HepG2 (cell line): ENCODE results near the gene TMEM134. TPM values are rescaled to one million over a fixed set of nuclear protein-coding genes. Genes with fewer than 3 reads are reported as not detected.

Experiments
- ASH2L ChIP-seq: fragments of 300-600, 200-600 bp; sonication (generic); IDR thresholded peaks from 2 replicates; pipeline ENCODE4 v1.7.0; 2017; ENCODE audit warnings: low read depth, mild to moderate bottlenecking, moderate library complexity, mixed read lengths, low read length; ENCODE audit not compliant: insufficient read length
- BCL6 ChIP-seq: IDR thresholded peaks from 2 replicates; pipeline ENCODE4 v1.6.1; 2016; ENCODE audit warnings: missing genetic modification reagents, missing compliant biosample characterization
- FOXO1 ChIP-seq: sonication (generic); formaldehyde crosslinking; IDR thresholded peaks from 2 replicates; pipeline ENCODE4 v1.4.0; 2020; ENCODE audit warnings: missing genetic modification reagents
- HNF4G ChIP-seq, 2 experiments: sonication (generic) in 1 of 2; formaldehyde crosslinking in 1 of 2; IDR thresholded peaks; 2 replicates each; pipeline versions ENCODE4 v1.4.0 to v1.6.1; 2011 to 2020; ENCODE audit warnings: borderline replicate concordance in 2 of 2, low read depth in 2 of 2, mild to moderate bottlenecking in 2 of 2, low read length in 1 of 2, missing genetic modification reagents in 1 of 2, moderate library complexity in 1 of 2
- HNRNPH1 ChIP-seq: fragments of 200-400 bp; formaldehyde crosslinking; optimal IDR thresholded peaks from 2 replicates; pipeline ENCODE3; 2017; ENCODE audit warnings: mild to moderate bottlenecking, low read depth, low read length
- HNRNPL ChIP-seq: fragments of 200-400 bp; formaldehyde crosslinking; IDR thresholded peaks from 2 replicates; pipeline ENCODE4 v1.6.1; 2017; ENCODE audit warnings: mild to moderate bottlenecking, low read depth, low read length
- MBD4 ChIP-seq: IDR thresholded peaks from 2 replicates; pipeline ENCODE4 v1.6.1; 2012; ENCODE audit warnings: low read length, inconsistent platforms, borderline replicate concordance
- MZF1 ChIP-seq: sonication (generic); formaldehyde crosslinking; IDR thresholded peaks from 2 replicates; pipeline ENCODE4 v1.8.1; 2023; ENCODE audit warnings: mild to moderate bottlenecking, missing genetic modification reagents, borderline replicate concordance
- NFYB ChIP-seq: sonication (generic); formaldehyde crosslinking; IDR thresholded peaks from 2 replicates; pipeline ENCODE4 v1.4.0; 2020; ENCODE audit warnings: missing genetic modification reagents
- PRMT3 ChIP-seq: sonication (generic); formaldehyde crosslinking; IDR thresholded peaks from 2 replicates; pipeline ENCODE4 v1.8.1; 2022; ENCODE audit warnings: low read depth, mild to moderate bottlenecking, moderate library complexity, missing genetic modification reagents, borderline replicate concordance
- RBM22 ChIP-seq: fragments of 200-400 bp; formaldehyde crosslinking; optimal IDR thresholded peaks from 2 replicates; pipeline ENCODE3; 2017; ENCODE audit warnings: mild to moderate bottlenecking, low read length, moderate library complexity
- SCMH1 ChIP-seq: sonication (generic); formaldehyde crosslinking; IDR thresholded peaks from 2 replicates; pipeline ENCODE4 v1.9.0; 2021; ENCODE audit warnings: missing genetic modification reagents, mild to moderate bottlenecking, borderline replicate concordance
- U2AF1 ChIP-seq: fragments of 200-400 bp; formaldehyde crosslinking; optimal IDR thresholded peaks from 2 replicates; pipeline ENCODE3; 2017; ENCODE audit warnings: mild to moderate bottlenecking, low read depth, low read length
- ZFP62 ChIP-seq: sonication (generic); formaldehyde crosslinking; IDR thresholded peaks from 2 replicates; pipeline ENCODE4 v1.4.0; 2020; ENCODE audit warnings: missing genetic modification reagents
- ZNF12 ChIP-seq: sonication (generic); formaldehyde crosslinking; IDR thresholded peaks from 2 replicates; pipeline ENCODE4 v1.5.0; 2020; ENCODE audit warnings: missing genetic modification reagents
- ZNF138 ChIP-seq: sonication (generic); formaldehyde crosslinking; IDR thresholded peaks from 2 replicates; pipeline ENCODE4 v1.5.0; 2020; ENCODE audit warnings: mild to moderate bottlenecking, low read depth, missing genetic modification reagents
- ZNF251 ChIP-seq: sonication (generic); formaldehyde crosslinking; IDR thresholded peaks from 2 replicates; pipeline ENCODE4 v1.9.0; 2021; ENCODE audit warnings: mild to moderate bottlenecking, missing genetic modification reagents
- ZNF615 ChIP-seq: sonication (generic); formaldehyde crosslinking; IDR thresholded peaks from 2 replicates; pipeline ENCODE4 v1.5.0; 2020; ENCODE audit warnings: mild to moderate bottlenecking, missing genetic modification reagents, borderline replicate concordance
- polyA plus RNA-seq, 8 experiments: library from polyadenylated mRNA; depleted of rRNA in 3 of 8; stranded (reverse) in 7 of 8; unstranded in 1 of 8; fragments of >200 nt; fragmentation: Illumina TruSeq in 4 of 8; extraction: Trizol in 4 of 8; gene quantifications; 2 replicates each; pipeline versions ENCODE4 v1.2.1 to v1.2.3, GENCODE V29; 2011 to 2016; ENCODE audit warnings: low read depth in 4 of 8, missing spikeins in 1 of 8, mixed read lengths in 1 of 8; ENCODE audit not compliant: insufficient read depth in 1 of 8
- total RNA-seq, 5 experiments: library from RNA; depleted of rRNA; stranded (reverse); fragments of >200 nt; fragmentation: Illumina TruSeq; extraction: Trizol; gene quantifications; 2 replicates each; pipeline ENCODE4 v1.2.3, GENCODE V29; 2016; ENCODE audit warnings: low read depth in 1 of 5
- TF ChIP-seq, protein P1 (sequence below): sonication (generic); formaldehyde crosslinking; IDR thresholded peaks from 2 replicates; pipeline ENCODE4 v1.4.0; 2020; ENCODE audit warnings: mild to moderate bottlenecking, missing genetic modification reagents
- TF ChIP-seq, protein P2 (sequence below): sonication (generic); formaldehyde crosslinking; IDR thresholded peaks from 2 replicates; pipeline ENCODE4 v1.5.0; 2020; ENCODE audit warnings: missing genetic modification reagents, mild to moderate bottlenecking, borderline replicate concordance
- TF ChIP-seq, protein P3 (sequence below): sonication (generic); formaldehyde crosslinking; IDR thresholded peaks from 2 replicates; pipeline ENCODE4 v1.4.0; 2020; ENCODE audit warnings: missing genetic modification reagents, borderline replicate concordance

Gene TMEM134
- total and polyA plus RNA-seq, 2 of the 13 experiments (the other 11 are each of a cell fraction or from before 2014, with no cell fraction given), result 6.9 to 26.9 TPM

DNA sequence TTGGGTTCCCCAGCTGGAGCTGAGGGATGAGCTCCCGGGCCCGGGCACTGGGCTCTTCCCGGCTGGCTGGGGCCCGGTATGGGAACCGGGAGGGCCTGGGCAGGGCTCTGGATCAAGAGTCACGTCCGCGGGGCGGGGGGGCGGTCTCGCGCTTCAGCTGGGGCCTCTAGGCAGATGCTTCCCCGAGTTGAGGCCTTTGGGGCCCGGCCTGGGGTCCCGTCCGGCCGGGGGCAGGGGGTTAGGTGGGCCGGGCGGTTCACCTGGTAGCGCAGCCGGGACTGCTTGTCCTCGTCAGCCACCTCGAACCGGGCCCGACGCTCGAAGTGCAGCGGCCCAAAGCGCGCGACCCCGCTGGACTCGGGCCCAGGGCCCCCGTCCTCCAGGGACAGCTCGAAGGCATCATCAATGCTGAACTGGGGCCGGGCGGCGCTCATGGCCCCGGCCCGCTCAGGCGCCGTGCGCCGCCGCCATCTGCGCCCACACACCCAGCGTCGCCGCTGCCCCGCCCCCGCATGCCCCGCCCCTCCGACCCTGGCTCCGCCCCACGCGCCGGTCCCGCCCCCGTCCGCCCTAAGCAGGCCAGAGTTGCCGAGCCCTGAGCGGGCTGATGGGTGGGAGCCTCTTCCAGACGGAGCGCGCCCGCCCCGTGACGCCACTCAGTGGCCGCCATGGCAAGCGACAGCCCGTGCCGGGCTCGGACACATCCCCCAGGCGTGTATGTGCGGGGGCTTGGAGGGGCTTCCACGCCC is at the start of gene TMEM134 (continued):
- TF ChIP-seq, protein P1, sequence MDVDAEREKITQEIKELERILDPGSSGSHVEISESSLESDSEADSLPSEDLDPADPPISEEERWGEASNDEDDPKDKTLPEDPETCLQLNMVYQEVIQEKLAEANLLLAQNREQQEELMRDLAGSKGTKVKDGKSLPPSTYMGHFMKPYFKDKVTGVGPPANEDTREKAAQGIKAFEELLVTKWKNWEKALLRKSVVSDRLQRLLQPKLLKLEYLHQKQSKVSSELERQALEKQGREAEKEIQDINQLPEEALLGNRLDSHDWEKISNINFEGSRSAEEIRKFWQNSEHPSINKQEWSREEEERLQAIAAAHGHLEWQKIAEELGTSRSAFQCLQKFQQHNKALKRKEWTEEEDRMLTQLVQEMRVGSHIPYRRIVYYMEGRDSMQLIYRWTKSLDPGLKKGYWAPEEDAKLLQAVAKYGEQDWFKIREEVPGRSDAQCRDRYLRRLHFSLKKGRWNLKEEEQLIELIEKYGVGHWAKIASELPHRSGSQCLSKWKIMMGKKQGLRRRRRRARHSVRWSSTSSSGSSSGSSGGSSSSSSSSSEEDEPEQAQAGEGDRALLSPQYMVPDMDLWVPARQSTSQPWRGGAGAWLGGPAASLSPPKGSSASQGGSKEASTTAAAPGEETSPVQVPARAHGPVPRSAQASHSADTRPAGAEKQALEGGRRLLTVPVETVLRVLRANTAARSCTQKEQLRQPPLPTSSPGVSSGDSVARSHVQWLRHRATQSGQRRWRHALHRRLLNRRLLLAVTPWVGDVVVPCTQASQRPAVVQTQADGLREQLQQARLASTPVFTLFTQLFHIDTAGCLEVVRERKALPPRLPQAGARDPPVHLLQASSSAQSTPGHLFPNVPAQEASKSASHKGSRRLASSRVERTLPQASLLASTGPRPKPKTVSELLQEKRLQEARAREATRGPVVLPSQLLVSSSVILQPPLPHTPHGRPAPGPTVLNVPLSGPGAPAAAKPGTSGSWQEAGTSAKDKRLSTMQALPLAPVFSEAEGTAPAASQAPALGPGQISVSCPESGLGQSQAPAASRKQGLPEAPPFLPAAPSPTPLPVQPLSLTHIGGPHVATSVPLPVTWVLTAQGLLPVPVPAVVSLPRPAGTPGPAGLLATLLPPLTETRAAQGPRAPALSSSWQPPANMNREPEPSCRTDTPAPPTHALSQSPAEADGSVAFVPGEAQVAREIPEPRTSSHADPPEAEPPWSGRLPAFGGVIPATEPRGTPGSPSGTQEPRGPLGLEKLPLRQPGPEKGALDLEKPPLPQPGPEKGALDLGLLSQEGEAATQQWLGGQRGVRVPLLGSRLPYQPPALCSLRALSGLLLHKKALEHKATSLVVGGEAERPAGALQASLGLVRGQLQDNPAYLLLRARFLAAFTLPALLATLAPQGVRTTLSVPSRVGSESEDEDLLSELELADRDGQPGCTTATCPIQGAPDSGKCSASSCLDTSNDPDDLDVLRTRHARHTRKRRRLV (CRISPR knock-in tag), result no peak
- no peak for TF ChIP-seq HNRNPH1
- no peak for TF ChIP-seq PRMT3 (CRISPR knock-in tag)
- no peak for TF ChIP-seq U2AF1
- TF ChIP-seq ASH2L, result no peak
- TF ChIP-seq HNRNPL, result no peak
- TF ChIP-seq, protein P2, sequence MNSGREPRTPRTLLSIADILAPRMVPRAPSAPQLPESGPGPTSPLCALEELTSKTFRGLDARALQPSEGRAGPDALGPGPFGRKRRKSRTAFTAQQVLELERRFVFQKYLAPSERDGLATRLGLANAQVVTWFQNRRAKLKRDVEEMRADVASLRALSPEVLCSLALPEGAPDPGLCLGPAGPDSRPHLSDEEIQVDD (CRISPR knock-in tag), result no peak
- TF ChIP-seq ZNF251 (CRISPR knock-in tag), result no peak
- no peak for TF ChIP-seq RBM22
- TF ChIP-seq, protein P3, sequence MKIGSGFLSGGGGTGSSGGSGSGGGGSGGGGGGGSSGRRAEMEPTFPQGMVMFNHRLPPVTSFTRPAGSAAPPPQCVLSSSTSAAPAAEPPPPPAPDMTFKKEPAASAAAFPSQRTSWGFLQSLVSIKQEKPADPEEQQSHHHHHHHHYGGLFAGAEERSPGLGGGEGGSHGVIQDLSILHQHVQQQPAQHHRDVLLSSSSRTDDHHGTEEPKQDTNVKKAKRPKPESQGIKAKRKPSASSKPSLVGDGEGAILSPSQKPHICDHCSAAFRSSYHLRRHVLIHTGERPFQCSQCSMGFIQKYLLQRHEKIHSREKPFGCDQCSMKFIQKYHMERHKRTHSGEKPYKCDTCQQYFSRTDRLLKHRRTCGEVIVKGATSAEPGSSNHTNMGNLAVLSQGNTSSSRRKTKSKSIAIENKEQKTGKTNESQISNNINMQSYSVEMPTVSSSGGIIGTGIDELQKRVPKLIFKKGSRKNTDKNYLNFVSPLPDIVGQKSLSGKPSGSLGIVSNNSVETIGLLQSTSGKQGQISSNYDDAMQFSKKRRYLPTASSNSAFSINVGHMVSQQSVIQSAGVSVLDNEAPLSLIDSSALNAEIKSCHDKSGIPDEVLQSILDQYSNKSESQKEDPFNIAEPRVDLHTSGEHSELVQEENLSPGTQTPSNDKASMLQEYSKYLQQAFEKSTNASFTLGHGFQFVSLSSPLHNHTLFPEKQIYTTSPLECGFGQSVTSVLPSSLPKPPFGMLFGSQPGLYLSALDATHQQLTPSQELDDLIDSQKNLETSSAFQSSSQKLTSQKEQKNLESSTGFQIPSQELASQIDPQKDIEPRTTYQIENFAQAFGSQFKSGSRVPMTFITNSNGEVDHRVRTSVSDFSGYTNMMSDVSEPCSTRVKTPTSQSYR (CRISPR knock-in tag), result no peak
- no peak for TF ChIP-seq SCMH1 (CRISPR knock-in tag)
- peak; percentile 61; the same call in 1 of the 2 replicates for TF ChIP-seq BCL6 (CRISPR knock-in tag)
- 0 out of 2 replicates have a peak, but pooled peaks have one; percentile 24 for TF ChIP-seq ZNF12 (CRISPR knock-in tag)
- no peak for TF ChIP-seq MBD4
- no peak for TF ChIP-seq FOXO1 (CRISPR knock-in tag)
- no peak for TF ChIP-seq ZNF615 (CRISPR knock-in tag)
- no peak for TF ChIP-seq MZF1
- no peak for TF ChIP-seq NFYB (CRISPR knock-in tag)
- no peak for TF ChIP-seq ZFP62 (CRISPR knock-in tag)
- TF ChIP-seq ZNF138, result no peak; the same call in 1 of the 2 replicates
- TF ChIP-seq HNF4G (IDR thresholded peaks at IDR 0.05; ENCODE audit: borderline replicate concordance, low read depth, low read length), result no peak
- no peak for TF ChIP-seq HNF4G (CRISPR knock-in tag; IDR thresholded peaks at IDR 0.05; ENCODE audit: borderline replicate concordance, low read depth)
